H1 (cell line): ENCODE results near the gene MED29. TPM values are rescaled to one million over a fixed set of nuclear protein-coding genes. Genes with fewer than 3 reads are reported as not detected.

ENCODE experiments used
- CTCF ChIA-PET: fragments of 300-600 bp; sonication (Branson Sonifier 250); formaldehyde crosslinking; loops from one replicate; lab custom pipeline; 2021; ENCODE audit not compliant: partially characterized antibody; lab: Charles Lee
- POLR2A ChIA-PET: fragments of 300-600 bp; sonication (Branson Sonifier 250); formaldehyde crosslinking; loops from one replicate; lab custom pipeline; 2021; ENCODE audit warnings: inconsistent platforms; ENCODE audit not compliant: partially characterized antibody; lab: Charles Lee
- DNase-seq, 2 experiments: peaks; one replicate each; pipeline versions ENCODE4 v3.0.0 to v3.0.0-alpha.2; 2010 to 2022; ENCODE audit warnings: low spot score in 2 of 2, low read depth in 1 of 2, mixed read lengths in 1 of 2
- FAIRE-seq: peaks from 2 replicates; lab custom pipeline; 2011; peaks lifted over from hg19 to GRCh38; lab: Jason Lieb, UNC
- H2AFZ ChIP-seq: 2 replicates; pipeline ENCODE4 v1.8.1; 2012; ENCODE audit warnings: low read length, inconsistent platforms
- H2AK5ac ChIP-seq: 2 replicates; pipeline ENCODE4 v1.6.1; 2013; ENCODE audit warnings: low read depth, low read length
- H2BK120ac ChIP-seq: replicated peaks from 2 replicates; pipeline ENCODE3; 2013; ENCODE audit warnings: low read depth, low read length, inconsistent platforms
- H2BK12ac ChIP-seq: 2 replicates; pipeline ENCODE4 v1.6.1; 2013; ENCODE audit warnings: low read depth, low read length
- H2BK15ac ChIP-seq: 2 replicates; pipeline ENCODE4 v1.6.1; 2013; ENCODE audit warnings: low read length
- H2BK20ac ChIP-seq: 2 replicates; pipeline ENCODE4 v1.6.1; 2013; ENCODE audit warnings: low read length
- H2BK5ac ChIP-seq: 2 replicates; pipeline ENCODE4 v1.6.1; 2013; ENCODE audit warnings: low read depth, low read length
- H3K14ac ChIP-seq: 2 replicates; pipeline ENCODE4 v1.6.1; 2013; ENCODE audit warnings: inconsistent platforms; ENCODE audit not compliant: insufficient read length
- H3K18ac ChIP-seq: 2 replicates; pipeline ENCODE4 v1.6.1; 2013; ENCODE audit warnings: low read length; ENCODE audit errors: extremely low read depth
- H3K23ac ChIP-seq: 2 replicates; pipeline ENCODE4 v1.6.1; 2013; ENCODE audit warnings: inconsistent platforms; ENCODE audit not compliant: insufficient read length
- H3K23me2 ChIP-seq: 2 replicates; pipeline ENCODE4 v1.6.1; 2013; ENCODE audit warnings: low read depth, low read length
- H3K27ac ChIP-seq: 2 replicates; pipeline ENCODE4 v1.6.1; 2011; ENCODE audit warnings: low read depth, low read length, inconsistent platforms
- H3K27me3 ChIP-seq, 4 experiments: replicated peaks in 1 of 4; 1 replicate in 1 of 4; 2 replicates in 3 of 4; pipeline versions ENCODE4 v1.6.1 to v1.8.1; 2011 to 2013; ENCODE audit warnings: low read length in 3 of 4, mild to moderate bottlenecking in 3 of 4, inconsistent platforms in 2 of 4, mixed read lengths in 2 of 4, moderate library complexity in 1 of 4; ENCODE audit not compliant: control insufficient read depth in 3 of 4, insufficient read depth in 3 of 4; ENCODE audit errors: extremely low read depth in 1 of 4
- H3K36me3 ChIP-seq, 4 experiments: 2 replicates each; pipeline versions ENCODE4 v1.6.1 to v1.8.1; 2011 to 2013; ENCODE audit warnings: mild to moderate bottlenecking in 4 of 4, low read length in 3 of 4, moderate library complexity in 2 of 4, control low read depth in 1 of 4, inconsistent platforms in 1 of 4; ENCODE audit not compliant: insufficient read depth in 4 of 4, control insufficient read depth in 2 of 4
- H3K4ac ChIP-seq: replicated peaks from 2 replicates; pipeline ENCODE3; 2013; ENCODE audit warnings: low read length, low read depth, mixed read lengths, inconsistent platforms; ENCODE audit not compliant: insufficient read length
- H3K4me1 ChIP-seq, 4 experiments: replicated peaks in 1 of 4; 1 replicate in 1 of 4; 2 replicates in 3 of 4; pipeline versions ENCODE4 v1.6.1 to v1.8.1; 2011 to 2013; ENCODE audit warnings: low read length in 3 of 4, inconsistent platforms in 2 of 4, mixed read lengths in 1 of 4; ENCODE audit not compliant: insufficient read depth in 4 of 4, control insufficient read depth in 3 of 4
- H3K4me2 ChIP-seq, 2 experiments: 2 replicates each; pipeline versions ENCODE4 v1.6.1 to v1.8.1; 2011 to 2013; ENCODE audit warnings: low read depth in 2 of 2, low read length in 2 of 2, control low read depth in 1 of 2, inconsistent platforms in 1 of 2, mild to moderate bottlenecking in 1 of 2; ENCODE audit not compliant: insufficient read depth in 1 of 2
- H3K4me3 ChIP-seq, 4 experiments: fragments of 200-600, 300-600 bp in 1 of 4; sonication (generic), shearing (Covaris generic), sonication (Bioruptor Twin) in 1 of 4; 2 replicates each; pipeline versions ENCODE4 v1.5.1 to v1.8.1; 2011 to 2016; ENCODE audit warnings: low read length in 4 of 4, low read depth in 3 of 4, control low read depth in 2 of 4, inconsistent platforms in 2 of 4, mild to moderate bottlenecking in 2 of 4, mixed read lengths in 1 of 4, moderate library complexity in 1 of 4; ENCODE audit not compliant: insufficient read depth in 2 of 4; ENCODE audit errors: extremely low read depth in 1 of 4
- H3K56ac ChIP-seq: replicated peaks from 2 replicates; pipeline ENCODE3; 2013; ENCODE audit warnings: low read depth, mild to moderate bottlenecking, mixed read lengths, low read length, inconsistent platforms; ENCODE audit not compliant: insufficient read length
- H3K79me1 ChIP-seq: 2 replicates; pipeline ENCODE4 v1.6.1; 2013; ENCODE audit warnings: low read depth, low read length, control low read depth
- H3K79me2 ChIP-seq, 2 experiments: 2 replicates each; pipeline versions ENCODE4 v1.6.1 to v1.8.1; 2012 to 2013; ENCODE audit warnings: low read length in 2 of 2, mild to moderate bottlenecking in 2 of 2, inconsistent platforms in 1 of 2; ENCODE audit not compliant: insufficient read depth in 2 of 2, control insufficient read depth in 1 of 2
- H3K9ac ChIP-seq, 4 experiments: replicated peaks in 1 of 4; 1 replicate in 1 of 4; 2 replicates in 3 of 4; pipeline versions ENCODE4 v1.6.1 to v1.8.1; 2011 to 2013; ENCODE audit warnings: low read depth in 3 of 4, low read length in 3 of 4, control low read depth in 2 of 4, mild to moderate bottlenecking in 2 of 4, moderate library complexity in 2 of 4, inconsistent platforms in 1 of 4; ENCODE audit errors: extremely low read depth in 1 of 4
- H3K9me3 ChIP-seq, 2 experiments: 2 replicates each; pipeline versions ENCODE4 v1.6.1 to v1.8.1; 2012 to 2013; ENCODE audit warnings: mild to moderate bottlenecking in 2 of 2, moderate library complexity in 2 of 2, control low read depth in 1 of 2, inconsistent platforms in 1 of 2, low read depth in 1 of 2, low read length in 1 of 2, mixed read lengths in 1 of 2; ENCODE audit not compliant: insufficient read depth in 2 of 2
- H4K20me1 ChIP-seq, 2 experiments: replicated peaks in 1 of 2; 2 replicates each; pipeline versions ENCODE3 to v1.8.1; 2011 to 2013; ENCODE audit warnings: inconsistent platforms in 2 of 2, low read length in 2 of 2, mild to moderate bottlenecking in 1 of 2; ENCODE audit not compliant: insufficient read depth in 2 of 2, control insufficient read depth in 1 of 2
- H4K5ac ChIP-seq: 2 replicates; pipeline ENCODE4 v1.6.1; 2013; ENCODE audit warnings: low read length, low read depth, mixed read lengths, inconsistent platforms; ENCODE audit not compliant: insufficient read length
- H4K8ac ChIP-seq: 2 replicates; pipeline ENCODE4 v1.8.0; 2013; ENCODE audit warnings: mild to moderate bottlenecking, moderate library complexity, low read length, inconsistent platforms; ENCODE audit not compliant: insufficient read depth; ENCODE audit errors: extremely low read depth
- H4K91ac ChIP-seq: replicated peaks from 2 replicates; pipeline ENCODE3; 2013; ENCODE audit warnings: low read length, mixed read lengths, inconsistent platforms; ENCODE audit not compliant: insufficient read length
- ATF2 ChIP-seq: IDR thresholded peaks from 2 replicates; pipeline ENCODE4 v1.6.1; 2012; ENCODE audit warnings: low read length, inconsistent platforms
- E2F6 ChIP-seq: IDR thresholded peaks from 2 replicates; pipeline ENCODE4 v1.6.1; 2012; ENCODE audit warnings: inconsistent platforms
- KDM1A ChIP-seq: fragments of 200-600, 300-600 bp; sonication (generic); IDR thresholded peaks from 2 replicates; pipeline ENCODE4 v1.7.1; 2016; ENCODE audit warnings: mild to moderate bottlenecking, low read length, borderline replicate concordance
- SIN3A ChIP-seq, 2 experiments: IDR thresholded peaks in 1 of 2; conservative IDR thresholded peaks in 1 of 2; 2 replicates each; pipeline ENCODE4 v1.6.1; 2011 to 2012; ENCODE audit warnings: low read length in 2 of 2, improper control_type of control experiment in 1 of 2, low read depth in 1 of 2, mild to moderate bottlenecking in 1 of 2
- TCF12 ChIP-seq: IDR thresholded peaks from 2 replicates; pipeline ENCODE4 v1.6.1; 2011; ENCODE audit warnings: low read depth, mild to moderate bottlenecking, low read length
- USF2 ChIP-seq: IDR thresholded peaks from 2 replicates; pipeline ENCODE4 v1.6.1; 2011; ENCODE audit warnings: low read length, improper control_type of control experiment
- WGBS, 2 experiments: shearing (Covaris generic) in 1 of 2; methylation state at CpG; one replicate each; pipeline versions ENCODE4 v1.1.6 to v1.1.7; 2013 to 2015; ENCODE audit warnings: low lambda C conversion rate in 2 of 2, mixed read lengths in 2 of 2, inconsistent platforms in 1 of 2, low coverage in 1 of 2, missing lambda C conversion rate in 1 of 2; ENCODE audit not compliant: insufficient replicate concordance in 2 of 2, insufficient coverage in 1 of 2, insufficient read length in 1 of 2; ENCODE audit errors: extremely low coverage in 1 of 2, missing lambda C conversion rate in 1 of 2; 5-methylcytosine and 5-hydroxymethylcytosine counted together
- polyA plus RNA-seq, 7 experiments: library from polyadenylated mRNA; depleted of rRNA in 3 of 7; stranded (reverse) in 5 of 7; unstranded in 2 of 7; fragments of >200 nt in 5 of 7; fragments of 200-250 nt in 2 of 7; gene quantifications; 1 replicate in 5 of 7; 2 replicates in 1 of 7; 4 replicates in 1 of 7; pipeline versions ENCODE4 v1.2.1 to v1.2.3, GENCODE V29; 2011 to 2013; ENCODE audit warnings: missing spikeins in 2 of 7, mixed read lengths in 2 of 7
- total RNA-seq: library from RNA; stranded (reverse); fragmentation: NEBNext Ultra II Directional; extraction: Animal tissue kit (Norgen Biotek cat#: 25700); gene quantifications from 2 replicates; pipeline ENCODE4 v1.2.1, GENCODE V29; 2021

MED29 gene
- total and polyA plus RNA-seq, 2 of the 8 experiments (the other 6 are each of a cell fraction or from before 2014, with no cell fraction given), result 31.1 to 52.5 TPM

- no peak overlapping the region for H2BK12ac ChIP-seq
- peaks cover 15 to 20% of the 10 kb centered on the region in 2 experiments for H4K20me1 ChIP-seq
- H3K56ac ChIP-seq, result no peak overlapping the region
- no peak overlapping the region for H2BK20ac ChIP-seq
- no peak overlapping the region for H4K8ac ChIP-seq
- H2AFZ ChIP-seq, result no peak overlapping the region
- H3K23me2 ChIP-seq, result peaks cover 14% of the 10 kb centered on the region
- DNase-seq, result no peak
- H2BK15ac ChIP-seq, result no peak overlapping the region
- no peak overlapping the region for H2AK5ac ChIP-seq
- no peak overlapping the region for H4K5ac ChIP-seq
- FAIRE-seq, result no peak
- no peak overlapping the region for H3K23ac ChIP-seq
- no peaks in the 10 kb centered on the region for H3K27me3 ChIP-seq
- no peak overlapping the region for H3K18ac ChIP-seq
- H2BK120ac ChIP-seq, result no peak overlapping the region
- H3K36me3 ChIP-seq, result peaks cover 0 to 9% (median 2%) of the 10 kb centered on the region in 4 experiments; a peak in 2 of 8 replicates
- peaks cover under 1 to 6% (median 2%) of the 10 kb centered on the region in 4 experiments; a peak in 4 of 7 replicates for H3K4me1 ChIP-seq
- POLR2A ChIA-PET, result interaction anchor here (1.0 to 2.1 kb wide), 5 partner anchors 20 to 89 kb away, joined by 3 to 8 read pairs (median 3); partner anchors contain the start of genes MED29 and PAF1
- peaks cover 12% of the 10 kb centered on the region for H3K79me1 ChIP-seq
- H3K79me2 ChIP-seq, result peaks cover 0 to 32% of the 10 kb centered on the region in 2 experiments; a peak in 2 of 4 replicates
- H3K27ac ChIP-seq, result no peak overlapping the region
- no peak for TF ChIP-seq SIN3A (conservative IDR thresholded peaks at IDR 0.05 in 1 of 2, IDR thresholded peaks at IDR 0.05 in 1 of 2; ENCODE audit: low read depth in 1 of 2, low read length in 2 of 2)
- TF ChIP-seq TCF12, result no peak
- no peak for TF ChIP-seq KDM1A
- TF ChIP-seq USF2, result no peak
- TF ChIP-seq E2F6, result no peak
- TF ChIP-seq ATF2, result no peak
- CTCF ChIA-PET, result interaction anchor here (0.6 to 2.8 kb wide), 8 partner anchors 10 to 90 kb away, joined by 3 to 8 read pairs (median 5); no protein-coding TSS in a partner anchor
- no peak overlapping the region; a peak in 2 of 7 replicates for H3K9ac ChIP-seq
- H3K4me2 ChIP-seq, result no peak overlapping the region
- no peak overlapping the region for H3K4me3 ChIP-seq
- no peak overlapping the region for H3K4ac ChIP-seq
- H3K14ac ChIP-seq, result no peak overlapping the region
- H4K91ac ChIP-seq, result no peak overlapping the region
- H3K9me3 ChIP-seq, result no peaks in the 10 kb centered on the region
- H2BK5ac ChIP-seq, result no peak overlapping the region
- WGBS, 2 experiments, result 92% methylated on average over 1 of the region's 1 CpG; no CpG with 5 or more reads in 1 of the 2 experiments
Observed at GRCh38 chr19:39345956-39346355, 45.2 kb upstream of the MED29 start.
